T-helper 2 cell treated with Interferon-gamma antibody and Interleukin-4, amounts not matched to agents 100 ng/mL and 5 ng/mL, for 36 hours (primary cell): ENCODE data around the gene ADAMTS1. TPM values are rescaled to one million over a fixed set of nuclear protein-coding genes. Genes with fewer than 3 reads are reported as not detected.

Experiments used
- intact Hi-C: fragments of 100-400 bp; cut with micrococcal nuclease; formaldehyde crosslinking; loops from one replicate; pipeline ENCODE4 v1.15.1; 2023
- total RNA-seq: library from RNA; stranded (reverse); gene quantifications from 2 replicates; pipeline ENCODE4 v1.2.3, GENCODE V29; 2022

Gene ADAMTS1
- total RNA-seq, 1 donor from 2014 or later, result 4.5 TPM

- intact Hi-C loops, result no loop called here
These were observed 50.4 kb downstream of the ADAMTS1 start for GRCh38 chr21:26794597-26795411.

GRCh38 chr21:26790296-26790695, 54.9 kb downstream of the ADAMTS1 start:
- intact Hi-C loops, result no loop called here

GRCh38 chr21:26788790-26789189, 56.4 kb downstream of the ADAMTS1 start:
- intact Hi-C loops, result no loop called here

Other genes with a start within 250 kb of the ADAMTS1 start
- gene ADAMTS5, start 121.7 kb upstream of the ADAMTS1 start, total RNA-seq, result not detected in 2 replicates